Ovary (tissue), 3 donors: Measurements from ENCODE around the gene SETD1A.

ENCODE experiments used
- CTCF ChIP-seq, 3 donors: fragments of 450-650 bp in 2 of 3; fragments of 200-600 bp in 1 of 3; IDR thresholded peaks; one replicate each; pipeline versions ENCODE4 v1.5.1 to v1.8.0; 2016 to 2022; ENCODE audit warnings: antibody characterized with exemption in 3 of 3, mild to moderate bottlenecking in 1 of 3
- POLR2A ChIP-seq: fragments of 450-650 bp; IDR thresholded peaks from one replicate; pipeline ENCODE4 v1.6.1; 2017; ENCODE audit warnings: antibody characterized with exemption, mild to moderate bottlenecking, moderate library complexity
- donor health status: DM: no; HTN: no; CAD: no.

- TF ChIP-seq CTCF (IDR thresholded peaks at IDR 0.05): peak in 1 of 3 donors; percentile 11
- TF ChIP-seq POLR2A: no peak
These were observed 9.5 kb upstream of the SETD1A start for GRCh38 chr16:30947859-30948666.
